Embryonic facial prominence (tissue), 1 donor: ENCODE measurements around the gene GIPC3.

Experiments
- DNase-seq: peaks from one replicate; pipeline ENCODE4 v3.0.0-alpha.2; 2016; ENCODE audit errors: extremely low spot score

Gene GIPC3

DNA sequence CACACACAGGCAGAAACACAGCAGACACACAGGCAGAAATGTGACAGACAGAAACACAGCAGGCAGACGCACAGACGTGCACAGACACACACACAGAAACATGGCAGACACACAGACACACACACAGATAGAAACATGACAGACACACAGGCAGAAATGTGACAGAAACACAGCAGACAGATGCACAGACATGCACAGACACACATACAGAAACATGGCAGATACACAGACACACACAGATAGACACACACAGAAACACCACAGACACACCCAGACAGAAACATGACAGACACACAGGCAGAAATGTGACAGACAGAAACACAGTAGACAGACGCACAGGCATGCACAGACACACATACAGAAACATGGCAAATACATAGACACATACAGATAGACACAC lies 20.1 kb downstream of the GIPC3 start:
- no peak for DNase-seq

DNA sequence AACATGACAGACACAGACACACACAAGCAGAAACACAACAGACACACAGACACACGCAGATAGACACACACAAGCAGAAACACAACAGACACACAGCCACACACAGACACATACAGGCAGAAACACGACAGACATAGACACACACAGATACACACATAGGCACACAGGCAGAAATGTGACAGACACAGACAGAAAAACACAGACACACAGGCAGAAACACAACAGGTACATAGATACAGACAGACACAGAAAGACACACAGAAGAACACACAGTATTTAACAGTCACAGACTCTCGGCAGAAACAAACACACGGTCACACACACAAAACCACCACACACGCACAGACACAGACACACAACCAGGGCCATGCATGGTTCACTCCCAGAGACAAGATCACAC lies 20.5 kb downstream of the GIPC3 start:
- DNase-seq: no peak

DNA sequence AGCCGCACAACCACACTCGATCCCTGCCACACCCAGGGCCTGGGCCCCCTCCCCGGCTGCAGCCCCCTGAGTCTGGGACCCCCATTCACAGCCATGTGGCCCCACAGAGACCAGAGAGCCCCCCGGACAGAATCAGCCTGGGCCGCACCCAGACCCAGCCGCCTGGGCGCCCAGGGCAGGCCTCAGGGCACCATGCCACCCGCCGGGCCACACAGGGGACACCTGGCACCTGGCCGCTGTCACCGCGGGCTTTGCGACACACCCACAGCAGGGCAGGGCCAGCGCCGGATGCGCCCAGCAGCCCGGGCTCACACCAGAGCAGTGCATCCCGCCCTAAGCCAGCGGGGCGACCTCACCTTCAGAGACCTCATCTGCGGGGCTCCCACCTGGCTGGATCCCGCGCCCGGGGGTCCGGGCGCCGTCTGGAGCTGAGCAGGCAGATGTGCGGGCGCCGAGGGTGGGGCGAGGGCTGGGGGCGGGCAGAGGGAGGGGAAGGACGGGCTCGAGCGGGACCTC lies 21.0 kb downstream of the GIPC3 start:
- no peak for DNase-seq

DNA sequence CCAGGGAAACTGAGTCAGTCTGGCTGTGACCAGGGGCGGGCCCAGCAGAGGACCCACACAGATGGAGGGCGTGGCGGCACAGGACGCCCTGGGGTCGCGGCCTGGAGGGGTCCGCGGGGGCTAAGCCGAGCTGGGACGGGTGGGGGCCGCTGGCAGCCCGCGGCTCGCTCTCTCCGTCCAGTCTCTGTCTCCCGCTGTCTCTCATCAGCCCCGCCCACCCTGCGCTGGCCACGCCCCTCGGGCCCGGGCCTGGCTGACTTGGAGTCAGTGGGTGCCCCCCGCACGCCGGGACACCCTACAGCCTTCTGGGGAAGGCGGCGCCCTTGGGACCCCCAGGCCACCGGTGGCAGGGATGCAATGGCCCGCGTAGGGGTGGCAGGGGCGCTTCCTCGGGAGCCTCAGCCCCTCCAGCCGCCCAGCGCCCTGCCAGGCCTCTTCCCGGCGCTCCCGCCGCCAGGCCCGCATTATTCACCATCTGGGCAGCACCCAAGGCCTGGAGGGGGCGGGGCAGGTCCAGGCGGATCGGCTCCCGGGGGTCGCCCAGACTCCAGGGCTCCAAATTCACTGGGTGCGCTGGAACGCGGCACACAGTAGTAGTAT lies 21.5 kb downstream of the GIPC3 start, which contains the start of gene TBXA2R:
Gene TBXA2R, minus strand, starts transcription at position 186 of the 600 bp plus-strand sequence. CDS start 6,241 bp downstream, outside the sequence.
- no peak for DNase-seq

DNA sequence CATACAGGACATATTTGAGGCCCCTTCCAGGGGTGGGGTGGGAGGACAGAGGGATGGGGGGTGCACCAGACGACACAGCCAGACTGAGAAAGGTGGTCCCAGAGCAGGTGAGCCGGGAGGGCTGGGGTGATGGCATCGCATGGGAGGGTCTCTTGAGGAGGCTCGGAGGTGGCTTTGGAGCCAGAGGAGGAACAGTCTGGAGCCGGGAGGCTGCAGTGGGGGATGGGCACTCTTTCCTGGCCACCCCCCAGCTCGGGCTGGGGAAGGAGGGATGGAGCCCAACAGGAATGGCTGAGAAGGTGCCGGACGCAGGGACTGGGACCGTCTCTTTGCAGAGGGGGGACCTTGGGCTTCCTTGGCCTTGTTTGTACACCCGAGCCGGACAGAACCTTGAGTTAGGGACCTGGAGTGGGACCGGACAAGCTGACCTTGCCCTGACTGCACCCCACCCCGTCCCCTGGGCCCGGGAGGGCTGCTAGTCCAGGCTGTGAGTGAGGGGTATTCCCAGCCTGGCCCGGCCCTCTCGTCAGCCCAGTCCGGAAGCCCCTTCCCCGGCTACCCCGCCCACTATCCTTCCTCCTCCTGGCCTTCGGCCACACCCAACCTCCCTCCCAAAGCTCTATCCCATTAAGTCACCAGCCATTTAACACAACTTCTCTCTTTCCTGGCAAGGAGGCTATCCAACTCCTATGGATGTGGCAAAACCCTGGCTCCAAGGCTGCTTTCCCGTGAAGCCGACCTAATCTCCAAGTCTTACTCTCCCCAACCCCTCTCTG lies 22.2 kb downstream of the GIPC3 start:
- no peak for DNase-seq

DNA sequence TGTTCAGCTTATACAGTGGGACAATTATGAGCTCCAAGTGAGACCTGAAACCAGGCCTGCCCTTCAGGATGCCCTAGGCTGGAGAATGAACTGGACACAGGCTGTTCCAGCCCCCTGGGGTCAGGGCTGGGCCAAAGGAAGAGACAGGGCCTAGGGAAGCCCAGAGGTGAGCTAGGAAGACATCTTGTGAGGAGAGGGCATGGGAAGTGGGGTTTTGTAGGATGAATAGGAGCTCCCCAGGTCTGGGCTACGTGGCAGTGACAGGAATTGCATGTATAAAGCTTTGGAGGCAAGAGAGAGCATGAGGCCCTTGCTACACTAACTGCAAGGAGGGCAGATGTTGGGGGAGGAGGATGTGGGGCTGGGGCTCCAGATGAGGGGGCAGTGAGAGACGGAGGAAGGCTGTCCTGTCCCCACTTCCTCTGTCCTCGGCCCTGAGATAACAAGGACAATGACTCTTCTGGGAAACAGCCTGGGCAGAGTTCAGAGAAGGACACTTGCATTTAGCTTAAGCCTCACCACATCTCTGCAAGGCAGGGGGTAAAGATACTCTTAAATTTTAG lies 22.9 kb downstream of the GIPC3 start:
- DNase-seq: no peak

DNA sequence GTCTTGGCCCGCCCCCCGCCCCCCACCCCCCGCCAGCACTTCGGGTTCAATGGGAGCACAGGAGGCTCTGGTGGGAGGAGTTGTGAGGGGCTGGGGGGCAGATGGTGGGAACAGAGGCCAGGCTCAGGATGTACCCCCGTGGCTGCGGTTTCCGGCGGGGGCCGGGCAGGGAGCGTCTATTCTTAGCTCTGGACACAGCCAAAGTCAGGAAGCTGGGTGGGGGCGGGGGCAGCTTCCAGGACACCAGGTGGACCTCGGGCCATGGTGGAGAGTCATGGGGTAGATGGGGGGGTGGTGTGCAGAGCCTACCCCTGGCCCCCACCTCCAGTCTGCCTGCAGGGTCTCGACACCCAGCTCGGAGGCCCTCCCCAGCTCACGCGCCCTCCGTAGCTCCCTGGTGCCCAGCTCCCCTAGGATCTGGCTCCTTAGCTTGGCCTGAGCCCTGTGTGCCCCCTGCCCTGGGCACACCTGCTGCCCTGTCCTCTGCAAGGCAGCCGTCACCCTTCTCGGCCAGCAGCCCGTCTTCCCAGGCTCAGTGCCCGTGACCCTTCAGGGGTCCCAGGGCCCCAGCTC lies 23.6 kb downstream of the GIPC3 start:
- no peak for DNase-seq

DNA sequence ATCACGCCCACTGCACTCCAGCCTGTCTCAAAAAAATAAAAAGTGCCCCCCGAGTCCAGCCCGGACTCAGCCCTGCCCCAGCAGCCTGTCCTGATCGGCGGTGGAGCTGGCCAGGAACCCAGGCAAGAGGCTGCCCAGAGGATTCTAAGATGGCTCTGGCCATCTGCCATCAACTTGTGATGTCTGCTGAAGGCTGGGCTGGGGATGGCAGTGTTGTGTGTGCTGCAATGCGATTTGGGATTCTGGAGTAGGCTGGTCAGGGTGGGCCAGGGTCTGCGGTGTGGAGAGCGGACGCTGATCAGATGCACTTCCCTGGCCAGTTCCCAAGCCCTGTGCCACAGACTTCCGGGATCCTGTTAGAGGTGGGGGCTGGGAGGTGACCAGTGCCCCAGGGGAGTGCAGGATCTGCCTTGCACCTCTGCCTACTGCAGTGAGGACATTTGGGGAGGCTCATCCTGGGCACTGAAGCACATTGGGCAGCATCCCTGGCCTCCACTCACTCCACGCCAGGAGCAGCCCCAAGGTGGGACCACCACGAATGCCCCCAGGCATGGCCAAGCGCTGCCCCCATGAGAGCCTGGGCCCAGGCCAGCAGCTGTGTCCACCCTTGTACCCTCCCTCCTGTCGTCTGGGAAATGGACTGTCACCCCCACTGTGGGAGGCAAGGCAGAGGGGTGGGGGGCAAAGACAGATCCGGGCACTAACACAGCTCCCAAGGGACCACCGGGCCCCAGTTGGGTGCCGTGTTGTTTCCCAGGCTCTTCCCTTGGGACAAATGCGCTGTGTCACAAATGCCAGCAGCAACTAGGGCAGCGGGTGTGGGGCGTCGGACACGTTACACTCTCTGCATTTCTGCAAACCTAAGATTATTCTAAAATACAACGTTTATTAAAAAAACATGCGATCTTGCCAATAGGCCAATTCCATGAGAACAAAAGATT lies 24.8 kb downstream of the GIPC3 start:
- no peak for DNase-seq

DNA sequence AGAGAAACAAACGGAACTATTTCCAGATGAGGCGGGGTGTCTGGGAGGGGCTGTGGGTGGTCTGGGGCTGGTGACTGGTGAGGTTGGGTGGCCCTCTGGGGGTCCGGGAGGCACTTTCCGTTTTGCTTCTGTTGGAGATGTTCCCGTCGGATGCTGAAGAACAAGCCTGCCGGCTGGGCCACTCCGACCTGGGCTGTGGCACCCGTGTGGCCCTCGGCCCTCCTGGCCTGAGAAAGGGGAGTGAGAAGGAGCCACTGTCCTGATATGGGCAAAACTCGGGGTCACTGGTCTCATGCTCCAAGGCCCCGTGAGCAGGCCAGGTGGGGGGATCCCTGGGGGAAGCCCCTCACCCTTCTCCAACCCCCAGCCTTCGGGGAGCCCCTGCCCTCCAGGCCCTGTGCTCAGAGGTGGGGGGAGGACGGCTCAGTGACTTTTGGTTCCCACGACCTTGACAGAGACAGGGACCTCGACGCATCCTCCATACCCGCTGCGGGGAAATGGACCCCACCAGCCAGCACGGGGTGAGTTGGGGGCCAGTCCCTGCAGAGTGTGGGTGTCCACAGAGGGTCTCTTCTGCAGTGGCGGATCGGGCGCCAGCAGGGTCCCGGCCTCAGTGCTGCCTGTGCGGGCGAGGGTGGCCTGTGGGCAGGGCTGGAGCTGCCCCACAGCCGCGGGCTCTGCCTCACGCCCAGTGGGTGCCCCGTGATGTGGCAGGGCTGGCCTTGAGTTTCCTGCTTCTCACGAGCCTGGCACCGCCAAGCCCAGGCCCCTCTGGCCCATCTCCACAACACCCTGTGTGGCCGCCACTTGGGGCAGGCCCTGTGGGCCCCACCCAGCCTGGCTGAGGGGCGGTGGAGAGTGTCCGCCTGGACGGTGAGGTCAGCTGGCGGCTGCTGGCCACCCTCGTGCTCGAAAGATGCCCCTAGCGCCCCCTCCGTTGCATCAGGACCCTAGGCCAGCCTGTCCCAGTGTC lies 25.8 kb downstream of the GIPC3 start:
- no peak for DNase-seq

DNA sequence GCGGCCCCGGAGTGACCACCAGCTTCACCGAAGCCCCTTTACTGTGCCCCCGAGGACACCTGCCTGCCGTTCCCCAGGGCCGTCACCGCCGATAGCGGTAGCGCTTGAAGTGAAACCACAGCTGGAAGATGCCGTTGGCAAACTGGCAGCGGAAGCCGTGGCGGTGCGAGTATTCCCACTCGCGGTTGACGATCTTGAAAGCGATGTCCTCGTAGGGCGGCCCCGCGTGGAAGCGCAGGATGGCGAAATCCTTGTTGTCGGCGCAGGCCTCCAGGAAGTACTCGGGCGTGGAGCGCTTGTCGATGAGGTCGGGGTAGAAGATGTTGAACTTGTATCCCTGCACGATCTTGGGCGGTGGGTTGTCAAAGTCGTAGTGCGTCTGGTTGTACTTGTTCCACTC lies 26.6 kb downstream of the GIPC3 start:
- DNase-seq: no peak

DNA sequence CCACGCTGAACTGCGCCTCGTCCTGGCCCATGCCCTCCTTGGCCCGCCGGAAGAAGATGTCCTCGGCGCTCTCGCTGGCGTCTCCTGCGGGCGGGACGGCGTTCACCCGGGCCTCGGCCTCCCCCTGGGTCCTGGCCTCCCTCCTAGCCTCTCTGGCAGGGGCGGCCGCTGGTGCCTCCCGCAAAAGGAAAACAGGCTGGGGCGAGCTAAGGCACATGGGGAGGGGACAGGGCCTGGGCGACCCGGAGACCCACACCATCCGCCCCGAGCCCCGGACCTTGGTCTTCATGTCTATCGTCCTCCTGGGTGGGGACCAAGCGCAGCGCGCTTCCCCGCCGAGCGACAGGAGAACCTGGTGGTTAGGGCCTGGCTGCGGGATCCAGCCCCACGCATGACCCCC lies 27.1 kb downstream of the GIPC3 start:
- no peak for DNase-seq

DNA sequence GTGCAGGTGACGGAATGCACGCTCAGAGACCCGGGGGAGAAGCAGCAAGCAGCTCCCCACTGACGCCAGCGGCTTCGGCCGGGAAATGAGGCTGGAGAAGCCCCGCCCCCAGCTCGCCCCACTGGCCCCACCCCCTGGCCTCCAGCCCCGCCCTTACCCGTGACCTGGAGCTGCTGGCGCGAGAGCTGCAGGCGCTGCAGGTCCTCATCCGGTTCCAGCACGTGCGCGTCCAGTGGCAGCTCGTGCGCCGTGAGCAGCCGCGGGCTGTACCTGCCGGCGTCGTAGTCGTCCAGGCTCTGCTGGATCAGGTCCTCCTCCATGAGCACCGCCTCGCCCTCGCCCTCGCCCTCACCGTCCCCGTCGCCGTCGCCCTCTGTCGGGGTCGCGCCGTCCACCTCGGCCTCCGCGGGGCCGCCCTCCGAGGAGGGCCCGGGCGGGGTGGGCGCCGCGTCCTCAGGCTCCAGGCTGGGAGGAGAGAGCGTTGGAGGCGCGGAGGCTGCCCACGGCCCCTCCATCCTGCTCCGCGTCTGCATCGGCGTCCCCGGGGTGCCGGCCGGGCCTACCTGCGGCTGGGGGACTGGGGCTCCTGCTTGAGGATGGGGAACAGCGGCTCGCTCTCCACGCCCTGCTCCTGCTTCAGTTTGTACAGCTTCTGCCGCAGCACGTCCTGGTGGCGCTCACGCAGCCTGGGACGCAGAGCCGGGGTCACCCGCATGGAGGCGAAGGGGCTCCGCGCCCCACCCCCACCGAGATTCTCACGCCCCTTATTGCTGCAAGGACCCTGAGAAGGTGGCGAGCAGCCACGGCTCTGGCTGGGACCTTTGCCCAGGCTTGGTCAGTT lies 27.8 kb downstream of the GIPC3 start:
- no peak for DNase-seq

DNA sequence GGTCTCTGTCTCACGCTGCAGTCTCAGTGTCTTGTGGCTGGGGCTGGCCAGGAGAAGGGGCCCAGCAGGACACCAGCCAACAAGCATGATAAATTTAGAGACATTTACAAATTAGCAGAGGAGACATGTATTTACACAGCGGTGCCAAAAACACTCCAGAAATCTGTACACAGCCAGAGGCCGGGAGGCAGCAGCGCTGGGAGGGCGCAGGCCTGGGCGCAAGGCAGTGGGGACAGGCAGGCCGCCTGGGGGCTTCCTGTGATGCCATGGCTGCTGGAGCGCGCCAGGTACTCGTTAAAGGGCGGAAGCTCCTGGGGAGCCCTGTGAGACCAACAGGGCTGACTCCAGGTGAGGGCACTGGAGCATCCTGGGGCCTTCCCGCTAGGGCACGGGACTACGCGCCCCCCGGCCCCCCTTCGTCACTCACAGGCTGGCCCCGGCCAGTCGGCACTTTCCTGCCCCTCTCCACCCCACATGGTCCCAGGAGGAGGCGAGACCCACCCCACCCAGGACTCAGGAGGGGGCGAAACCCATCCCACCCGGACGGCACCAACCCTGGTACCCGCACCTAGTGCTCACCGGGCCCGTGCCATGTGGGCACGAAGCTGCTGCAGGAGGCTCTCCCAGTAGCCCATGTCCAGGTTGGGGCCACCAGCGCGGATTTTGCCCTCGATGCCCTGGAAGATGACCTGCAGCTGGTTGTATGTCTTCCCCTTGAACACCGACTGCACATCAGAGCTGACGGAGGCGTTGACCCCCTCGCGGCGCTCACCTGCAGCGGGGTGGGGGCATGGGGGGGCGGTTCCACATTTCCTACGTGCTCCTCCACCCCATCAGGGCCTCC lies 28.8 kb downstream of the GIPC3 start:
- DNase-seq: no peak

DNA sequence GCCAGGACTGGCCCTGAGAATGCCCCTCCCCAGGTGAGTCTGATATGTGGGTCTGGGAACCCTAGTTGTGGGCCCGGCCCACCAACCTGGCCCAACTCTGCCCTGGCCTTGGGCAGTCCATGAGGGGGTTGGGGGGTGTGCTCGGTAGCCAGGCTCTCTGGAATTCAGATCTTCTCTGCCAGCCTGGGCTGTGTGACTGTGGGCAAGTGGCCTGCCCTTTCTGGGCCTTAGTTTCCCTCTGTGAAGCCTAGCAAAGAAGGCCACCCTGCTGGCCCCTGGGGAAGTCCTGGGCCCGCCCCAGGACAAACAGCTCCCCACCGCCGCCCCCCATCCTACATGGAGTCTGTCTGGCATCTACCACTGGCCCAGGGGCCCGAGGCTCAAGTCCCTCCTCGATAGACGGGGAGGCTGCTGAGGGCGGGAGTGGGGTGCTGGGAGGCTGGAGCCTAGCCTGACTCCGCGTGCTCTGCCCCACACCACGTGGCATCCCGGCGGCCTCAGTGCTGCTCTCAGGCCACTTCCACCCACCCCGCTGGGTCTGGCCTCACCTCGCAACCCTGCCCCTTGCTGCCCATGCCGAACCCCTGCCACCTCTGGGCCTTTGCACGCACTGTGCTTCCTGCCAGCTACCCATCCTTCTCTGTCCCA lies 29.7 kb downstream of the GIPC3 start:
- no peak for DNase-seq

DNA sequence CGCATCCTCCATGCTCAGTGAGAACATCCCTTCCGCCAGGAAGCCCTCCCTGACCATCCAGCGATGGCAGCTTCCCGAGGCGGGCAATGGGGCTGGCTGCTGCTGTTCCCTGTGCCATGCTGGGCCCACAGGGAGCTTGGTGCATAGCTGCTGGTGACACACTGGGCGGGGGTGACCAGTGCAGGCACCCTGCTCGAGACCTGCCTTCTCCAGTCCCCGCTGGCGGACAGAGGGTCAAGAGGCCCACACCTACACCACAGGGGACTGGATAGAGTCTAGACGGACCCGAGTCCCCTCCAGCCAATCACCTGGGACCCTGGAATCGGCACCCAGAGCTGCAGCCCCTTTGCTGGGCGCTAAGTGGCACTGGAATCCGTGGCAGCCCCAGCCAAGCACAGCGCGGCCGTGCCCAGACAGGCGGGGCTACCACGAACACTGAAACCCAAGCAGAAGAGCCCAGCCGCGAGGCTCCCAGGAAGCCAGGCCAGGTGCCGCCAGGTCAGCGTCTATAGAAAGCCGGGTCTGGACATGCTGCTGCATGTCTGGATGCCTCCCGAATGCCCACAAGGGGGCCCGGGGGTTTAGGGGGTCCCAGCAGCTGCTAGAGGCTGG lies 30.4 kb downstream of the GIPC3 start:
- no peak for DNase-seq

DNA sequence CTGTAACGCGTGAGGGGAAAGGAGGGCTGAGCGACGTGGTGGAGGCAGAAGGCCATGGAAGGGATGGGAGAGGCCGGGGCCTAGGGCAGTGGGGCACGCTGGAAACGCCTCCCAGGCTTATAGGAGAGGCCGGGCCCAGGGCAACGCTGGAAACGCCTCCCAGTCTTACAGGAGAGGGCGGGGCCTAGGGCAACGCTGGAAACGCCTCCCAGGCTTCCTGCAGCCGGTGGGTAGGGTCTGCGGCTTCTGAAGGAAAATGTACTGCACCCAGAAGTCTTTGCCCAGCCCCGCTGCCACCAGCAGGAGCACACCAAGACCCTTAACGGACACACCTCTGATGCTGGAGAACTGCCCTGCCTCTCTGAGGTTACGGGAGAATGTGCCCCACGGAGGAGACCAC lies 32.2 kb downstream of the GIPC3 start:
- no peak for DNase-seq

DNA sequence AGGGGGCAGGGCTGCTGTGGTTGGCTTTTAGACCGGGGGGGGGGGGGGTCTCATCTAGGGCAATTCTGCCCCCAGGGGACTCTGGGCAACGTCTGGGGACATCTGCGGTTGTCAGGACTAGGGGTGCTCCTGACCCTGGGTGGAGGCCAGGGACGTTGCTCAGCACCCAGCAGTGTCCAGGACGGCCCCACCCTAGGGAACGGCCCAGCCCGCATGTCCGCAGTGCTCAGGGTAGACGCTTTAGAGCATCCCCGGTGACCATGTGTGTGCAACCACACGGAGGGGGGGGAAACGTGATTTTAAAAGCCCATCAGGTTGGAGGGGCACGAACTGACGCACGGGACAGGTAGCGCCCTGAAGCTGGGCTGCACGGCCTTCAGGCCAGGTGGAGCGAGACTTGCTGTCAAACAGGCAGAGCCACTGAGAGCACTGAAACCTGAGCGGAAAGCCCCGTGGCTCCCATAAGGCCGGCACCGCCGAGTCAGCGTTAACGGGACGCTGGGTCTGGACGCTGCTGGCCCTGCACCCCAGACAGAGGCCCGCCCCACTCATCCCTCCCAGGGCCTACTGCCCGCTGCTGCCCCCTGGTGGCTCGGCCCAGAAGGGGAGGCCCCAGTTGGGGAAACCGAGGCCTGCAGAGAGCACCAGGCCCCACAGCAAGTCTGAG lies 33.0 kb downstream of the GIPC3 start:
- no peak for DNase-seq
